DND-41 (cell line): ENCODE data around the gene PKHD1.
A peak's percentile ranks its signal among the peaks of the same experiment; 100 is the strongest.

ENCODE experiments used
- ATAC-seq: fragments of 200-7000 bp; cut with Tn5 transposase; 3 replicates; pipeline ENCODE4 v1.9.1; 2021; ENCODE audit warnings: low read depth; ENCODE audit not compliant: insufficient read depth
- DNase-seq: peaks from one replicate; pipeline ENCODE4 v3.0.0-alpha.2; 2020
- H2AFZ ChIP-seq: 2 replicates; pipeline ENCODE4 v1.6.0; 2012; ENCODE audit warnings: low read depth, low read length
- H3K27ac ChIP-seq: 2 replicates; pipeline ENCODE4 v1.5.1; 2012; ENCODE audit warnings: low read length, inconsistent platforms
- H3K27me3 ChIP-seq: fragments of 200-600 bp; sonication (generic); 2 replicates; pipeline ENCODE4 v1.6.0; 2012; ENCODE audit warnings: low read length, mild to moderate bottlenecking, inconsistent platforms; ENCODE audit not compliant: insufficient read depth, poor library complexity
- H3K36me3 ChIP-seq: 2 replicates; pipeline ENCODE4 v1.5.1; 2012; ENCODE audit warnings: low read length, inconsistent platforms; ENCODE audit not compliant: insufficient read depth
- H3K4me1 ChIP-seq: 2 replicates; pipeline ENCODE4 v1.5.1; 2012; ENCODE audit warnings: mild to moderate bottlenecking, low read length; ENCODE audit not compliant: insufficient read depth
- H3K4me2 ChIP-seq: 2 replicates; pipeline ENCODE4 v1.6.0; 2012; ENCODE audit warnings: mild to moderate bottlenecking, moderate library complexity, low read length, inconsistent platforms; ENCODE audit not compliant: insufficient read depth
- H3K4me3 ChIP-seq, 2 experiments: fragments of 200-600 bp in 1 of 2; shearing (Covaris generic) in 1 of 2; 2 replicates each; pipeline ENCODE4 v1.5.1; 2012 to 2016; ENCODE audit warnings: inconsistent platforms in 2 of 2, low read length in 2 of 2, mild to moderate bottlenecking in 2 of 2, low read depth in 1 of 2, moderate library complexity in 1 of 2
- H3K79me2 ChIP-seq: 2 replicates; pipeline ENCODE4 v1.6.0; 2012; ENCODE audit warnings: low read length, inconsistent platforms; ENCODE audit not compliant: insufficient read depth
- H3K9ac ChIP-seq: 2 replicates; pipeline ENCODE4 v1.6.0; 2012; ENCODE audit warnings: low read depth, mild to moderate bottlenecking, inconsistent platforms, low read length, moderate library complexity
- H3K9me3 ChIP-seq: 2 replicates; pipeline ENCODE4 v1.5.1; 2012; ENCODE audit warnings: low read length, moderate library complexity, mild to moderate bottlenecking, inconsistent platforms; ENCODE audit not compliant: insufficient read depth, severe bottlenecking
- H4K20me1 ChIP-seq: 2 replicates; pipeline ENCODE4 v1.6.0; 2012; ENCODE audit warnings: low read length; ENCODE audit not compliant: insufficient read depth
- CTCF ChIP-seq: IDR thresholded peaks from 2 replicates; pipeline ENCODE4 v1.5.1; 2012; ENCODE audit warnings: borderline replicate concordance, low read length, moderate library complexity, mild to moderate bottlenecking; ENCODE audit not compliant: poor library complexity, severe bottlenecking; ENCODE audit errors: extremely low read depth
- EZH2 ChIP-seq: IDR thresholded peaks from 3 replicates; pipeline ENCODE4 v1.6.1; 2012; ENCODE audit warnings: borderline replicate concordance, low read depth, mild to moderate bottlenecking, moderate library complexity, low read length, inconsistent platforms; ENCODE audit not compliant: severe bottlenecking

The PKHD1 gene

DNA sequence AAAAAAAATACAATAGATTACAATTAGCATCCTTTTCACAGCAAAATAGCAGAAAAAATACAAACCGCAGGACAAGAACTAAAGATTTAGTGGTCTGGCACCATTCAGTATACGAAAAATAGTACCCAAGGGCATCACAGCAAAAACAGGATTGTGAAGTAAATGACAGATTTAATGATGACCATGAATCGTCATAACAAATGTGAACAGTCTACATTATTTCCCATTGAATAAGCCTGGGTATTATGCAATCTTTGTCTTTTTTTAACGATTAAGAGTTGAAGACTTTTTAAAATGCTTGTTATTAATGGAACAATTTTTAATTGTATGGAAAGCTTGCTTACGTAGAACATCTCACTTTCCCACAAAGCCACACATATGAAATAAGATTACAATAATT is 432.8 kb downstream of the PKHD1 start:
- H3K27ac ChIP-seq, result no peak overlapping the region
- no peak for TF ChIP-seq CTCF
- no peak for TF ChIP-seq EZH2
- no peak overlapping the region for H3K4me2 ChIP-seq

DNA sequence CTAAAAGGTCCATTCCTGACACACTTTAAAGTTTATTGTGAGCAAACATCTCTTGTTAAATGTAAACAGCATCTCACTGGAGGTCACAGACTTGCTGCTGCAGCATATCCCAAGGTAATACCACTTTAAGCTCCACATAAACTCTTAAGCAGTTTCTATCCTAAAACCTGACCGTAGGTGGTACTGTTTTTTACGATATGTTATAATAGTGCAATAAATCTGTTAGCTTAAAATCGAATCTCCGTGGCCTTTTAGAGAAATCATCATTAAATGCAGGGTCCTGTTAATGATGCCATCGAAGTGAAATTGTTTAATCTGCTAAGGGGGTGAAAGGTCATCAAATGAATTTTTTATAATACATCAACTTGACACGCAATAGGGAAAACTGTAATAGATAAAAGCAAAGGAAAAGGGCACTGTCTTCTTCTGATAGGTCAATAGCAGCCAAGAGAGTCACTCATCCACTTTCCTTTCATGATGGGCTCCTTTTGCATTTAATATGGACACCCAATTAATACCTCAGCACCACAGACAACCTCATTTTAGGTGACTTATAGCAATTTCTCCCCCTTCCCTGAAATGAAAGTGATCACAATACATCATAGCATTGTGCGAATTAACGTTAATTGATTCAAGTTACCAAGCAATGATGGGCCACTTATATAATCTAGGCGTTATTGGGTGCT is 436.1 kb downstream of the PKHD1 start:
- no peak overlapping the region for H2AFZ ChIP-seq
- no peak overlapping the region for H3K4me3 ChIP-seq
- H3K36me3 ChIP-seq, result no peaks in the 10 kb centered on the region
- ATAC-seq, result no peak
- no peak overlapping the region for H3K27ac ChIP-seq
- H4K20me1 ChIP-seq, result no peaks in the 10 kb centered on the region
- no peak overlapping the region for H3K9ac ChIP-seq
- H3K4me2 ChIP-seq, result no peak overlapping the region
- H3K79me2 ChIP-seq, result no peaks in the 10 kb centered on the region
- H3K9me3 ChIP-seq, result no peaks in the 10 kb centered on the region
- H3K27me3 ChIP-seq, result no peaks in the 10 kb centered on the region
- H3K4me1 ChIP-seq, result peaks cover 46% of the 10 kb centered on the region
- TF ChIP-seq CTCF (no peak), EZH2 (no peak)
- DNase-seq, result no peak

More for the DNA sequence above, 432.8 kb downstream of the PKHD1 start:
- Histone ChIP-seq H3K79me2 (no peaks in the 10 kb centered on the region), H3K4me3 (no peak overlapping the region), H3K27me3 (no peaks in the 10 kb centered on the region), H3K4me1 (peaks cover 16% of the 10 kb centered on the region), H3K36me3 (no peaks in the 10 kb centered on the region), H2AFZ (no peak overlapping the region), H3K9ac (no peak overlapping the region), H3K9me3 (no peaks in the 10 kb centered on the region), H4K20me1 (no peaks in the 10 kb centered on the region)
- DNase-seq, result no peak
- no peak for ATAC-seq

- no peaks in the 10 kb centered on the region for H3K79me2 ChIP-seq
- no peaks in the 10 kb centered on the region for H3K36me3 ChIP-seq
- no peaks in the 10 kb centered on the region for H3K27me3 ChIP-seq
- H4K20me1 ChIP-seq, result no peaks in the 10 kb centered on the region
- peaks cover 35% of the 10 kb centered on the region for H3K4me1 ChIP-seq
- H3K4me2 ChIP-seq, result peak overlapping the region; percentile 23; the same call in 1 of the 2 replicates
- no peak overlapping the region for H3K4me3 ChIP-seq
- peak; percentile 61 for ATAC-seq
- DNase-seq, result no peak
- H2AFZ ChIP-seq, result no peak overlapping the region
- H3K9me3 ChIP-seq, result no peaks in the 10 kb centered on the region
- TF ChIP-seq CTCF (no peak), EZH2 (no peak)
- H3K27ac ChIP-seq, result peak overlapping the region; percentile 3; the same call in 1 of the 2 replicates
- no peak overlapping the region for H3K9ac ChIP-seq
Observed at GRCh38 chr6:51648774-51649173, 438.6 kb downstream of the PKHD1 start.
